NCI-H2196 treated with DMSO at 0.1 percent for 48 hours (cell line): ENCODE measurements around the gene ZNF214.

Experiments
- DNase-seq: peaks from one replicate; lab custom pipeline; 2025; ENCODE audit not compliant: unreplicated experiment; lab: John Stamatoyannopoulos, UW

ZNF214 gene

GRCh38 chr11:7020183-7020917 lies at the start of gene ZNF214, which contains the start of gene NLRP14:
ZNF214 (minus strand) TSS chr11:7020346; CDS start chr11:7002835, 17,511 bp downstream.
NLRP14 (plus strand) TSS chr11:7020479; CDS start chr11:7038587, 18,108 bp downstream.
- DNase-seq: peak; percentile 88

GRCh38 chr11:7062534-7062933 lies 42.4 kb upstream of the ZNF214 start:
- no peak for DNase-seq

- no peak for DNase-seq
These were observed 40.7 kb upstream of the ZNF214 start for GRCh38 chr11:7060868-7061267.

- no peak for DNase-seq
These were observed 37.5 kb upstream of the ZNF214 start for GRCh38 chr11:7057641-7058040.

GRCh38 chr11:7056828-7057513 lies 36.8 kb upstream of the ZNF214 start:
- DNase-seq: no peak

GRCh38 chr11:7050191-7050590 lies 30.0 kb upstream of the ZNF214 start:
- no peak for DNase-seq

- DNase-seq: no peak
These were observed 26.5 kb upstream of the ZNF214 start for GRCh38 chr11:7046474-7047175.

- no peak for DNase-seq
These were observed 13.9 kb upstream of the ZNF214 start for GRCh38 chr11:7034019-7034418.

- no peak for DNase-seq
These were observed 12.5 kb upstream of the ZNF214 start for GRCh38 chr11:7032692-7033091.

- DNase-seq: no peak
These were observed 11.3 kb upstream of the ZNF214 start for GRCh38 chr11:7031471-7031871.

GRCh38 chr11:7030836-7031235 lies 10.7 kb upstream of the ZNF214 start:
- DNase-seq: no peak

GRCh38 chr11:7028141-7028540 lies 8.0 kb upstream of the ZNF214 start:
- no peak for DNase-seq

GRCh38 chr11:7021318-7021717 lies 1.2 kb upstream of the ZNF214 start:
- DNase-seq: no peak

- DNase-seq: no peak
These were observed 505 bp downstream of the ZNF214 start for GRCh38 chr11:7019500-7020182.

- DNase-seq: no peak
These were observed 4.1 kb downstream of the ZNF214 start for GRCh38 chr11:7016011-7016410.

GRCh38 chr11:7014118-7014517 lies 6.0 kb downstream of the ZNF214 start:
- no peak for DNase-seq

GRCh38 chr11:7004482-7004881 lies 15.7 kb downstream of the ZNF214 start:
- no peak for DNase-seq

- DNase-seq: no peak
These were observed 24.4 kb downstream of the ZNF214 start for GRCh38 chr11:6995703-6996102.

GRCh38 chr11:6992457-6993417 lies 27.4 kb downstream of the ZNF214 start:
- DNase-seq: no peak

- no peak for DNase-seq
These were observed 28.1 kb downstream of the ZNF214 start for GRCh38 chr11:6992026-6992425.
